Mesenchymal stem cell (in vitro differentiated cells and primary cell): Measurements from ENCODE around the gene RLF.

Source experiments
- DNase-seq: peaks from one replicate; pipeline ENCODE4 v3.0.0-alpha.2; 2013
- H2AFZ ChIP-seq: one replicate; pipeline ENCODE4 v1.6.1; 2013; ENCODE audit warnings: low read depth, mild to moderate bottlenecking, control low read depth, inconsistent platforms, low read length, moderate library complexity
- H2AK5ac ChIP-seq: 2 replicates; pipeline ENCODE4 v1.6.1; 2013; ENCODE audit warnings: low read length, moderate library complexity, mild to moderate bottlenecking, inconsistent platforms; ENCODE audit not compliant: severe bottlenecking
- H2BK120ac ChIP-seq: one replicate; pipeline ENCODE4 v1.6.1; 2013; ENCODE audit warnings: low read depth, mild to moderate bottlenecking, inconsistent platforms, low read length, moderate library complexity
- H2BK12ac ChIP-seq, 2 experiments: one replicate each; pipeline ENCODE4 v1.6.1; 2013; ENCODE audit warnings: inconsistent platforms in 2 of 2, low read length in 2 of 2, mild to moderate bottlenecking in 2 of 2, moderate library complexity in 2 of 2, control low read depth in 1 of 2
- H2BK15ac ChIP-seq: one replicate; pipeline ENCODE4 v1.6.1; 2013; ENCODE audit warnings: mild to moderate bottlenecking, low read depth, inconsistent platforms; ENCODE audit not compliant: poor library complexity, severe bottlenecking
- H2BK5ac ChIP-seq: 2 replicates; pipeline ENCODE4 v1.6.1; 2013; ENCODE audit warnings: low read depth, mild to moderate bottlenecking, low read length, control low read depth, inconsistent platforms; ENCODE audit not compliant: poor library complexity, severe bottlenecking
- H3K14ac ChIP-seq, 2 experiments: one replicate each; pipeline ENCODE4 v1.6.1; 2013; ENCODE audit warnings: inconsistent platforms in 2 of 2, low read length in 2 of 2, control low read depth in 1 of 2, mild to moderate bottlenecking in 1 of 2, moderate library complexity in 1 of 2
- H3K18ac ChIP-seq, 2 experiments: one replicate each; pipeline ENCODE4 v1.6.1; 2013; ENCODE audit warnings: inconsistent platforms in 2 of 2, low read length in 2 of 2, control low read depth in 1 of 2, low read depth in 1 of 2, mild to moderate bottlenecking in 1 of 2
- H3K23ac ChIP-seq, 2 experiments: one replicate each; pipeline ENCODE4 v1.6.1; 2013; ENCODE audit warnings: inconsistent platforms in 2 of 2, low read length in 2 of 2, mild to moderate bottlenecking in 2 of 2, moderate library complexity in 2 of 2, control low read depth in 1 of 2
- H3K27ac ChIP-seq: 2 replicates; pipeline ENCODE4 v1.5.1; 2013; ENCODE audit warnings: mild to moderate bottlenecking, moderate library complexity, low read length, control low read depth, inconsistent platforms; ENCODE audit not compliant: poor library complexity, severe bottlenecking
- H3K27me3 ChIP-seq, 2 experiments: 2 replicates each; pipeline versions ENCODE4 v1.6.1 to v1.7.0; 2013; ENCODE audit warnings: low read length in 2 of 2, mild to moderate bottlenecking in 2 of 2, moderate library complexity in 2 of 2, control low read depth in 1 of 2, inconsistent platforms in 1 of 2; ENCODE audit not compliant: control insufficient read depth in 1 of 2, insufficient read depth in 1 of 2
- H3K36me3 ChIP-seq, 2 experiments: 2 replicates each; pipeline versions ENCODE4 v1.6.1 to v1.7.0; 2013; ENCODE audit warnings: low read length in 2 of 2, control low read depth in 1 of 2, inconsistent platforms in 1 of 2, low read depth in 1 of 2, mild to moderate bottlenecking in 1 of 2; ENCODE audit not compliant: insufficient read depth in 2 of 2, control insufficient read depth in 1 of 2
- H3K4ac ChIP-seq, 2 experiments: one replicate each; pipeline ENCODE4 v1.6.1; 2013; ENCODE audit warnings: inconsistent platforms in 2 of 2, low read length in 2 of 2, mild to moderate bottlenecking in 2 of 2, moderate library complexity in 2 of 2, control low read depth in 1 of 2, low read depth in 1 of 2
- H3K4me1 ChIP-seq: 2 replicates; pipeline ENCODE4 v1.6.1; 2013; ENCODE audit warnings: low read depth, low read length, control low read depth; ENCODE audit not compliant: control insufficient read depth, insufficient read depth
- H3K4me2 ChIP-seq: 2 replicates; pipeline ENCODE4 v1.6.1; 2013; ENCODE audit warnings: low read length, mild to moderate bottlenecking, inconsistent platforms; ENCODE audit not compliant: poor library complexity, severe bottlenecking
- H3K4me3 ChIP-seq, 2 experiments: 2 replicates each; pipeline versions ENCODE4 v1.5.1 to v1.7.0; 2013; ENCODE audit warnings: low read length in 2 of 2, mild to moderate bottlenecking in 2 of 2, control low read depth in 1 of 2, low read depth in 1 of 2; ENCODE audit not compliant: insufficient read depth in 1 of 2
- H3K79me1 ChIP-seq: replicated peaks from 2 replicates; pipeline ENCODE4 v1.6.1; 2013; ENCODE audit warnings: mild to moderate bottlenecking, control low read depth, low read length, inconsistent platforms; ENCODE audit not compliant: poor library complexity, severe bottlenecking
- H3K9ac ChIP-seq: 2 replicates; pipeline ENCODE4 v1.7.0; 2013; ENCODE audit warnings: mild to moderate bottlenecking, low read length, moderate library complexity
- H3K9me3 ChIP-seq: 2 replicates; pipeline ENCODE4 v1.7.0; 2013; ENCODE audit warnings: mild to moderate bottlenecking, low read length; ENCODE audit not compliant: control insufficient read depth
- H4K8ac ChIP-seq: one replicate; pipeline ENCODE4 v1.6.1; 2013; ENCODE audit warnings: inconsistent platforms, mild to moderate bottlenecking, low read length, moderate library complexity
- H4K91ac ChIP-seq: one replicate; pipeline ENCODE4 v1.6.1; 2013; ENCODE audit warnings: mild to moderate bottlenecking, low read length, inconsistent platforms
- WGBS: methylation state at CpG from one replicate; pipeline ENCODE4 v1.1.7; 2013; ENCODE audit warnings: mixed read lengths; 5-methylcytosine and 5-hydroxymethylcytosine counted together

RLF gene

DNA sequence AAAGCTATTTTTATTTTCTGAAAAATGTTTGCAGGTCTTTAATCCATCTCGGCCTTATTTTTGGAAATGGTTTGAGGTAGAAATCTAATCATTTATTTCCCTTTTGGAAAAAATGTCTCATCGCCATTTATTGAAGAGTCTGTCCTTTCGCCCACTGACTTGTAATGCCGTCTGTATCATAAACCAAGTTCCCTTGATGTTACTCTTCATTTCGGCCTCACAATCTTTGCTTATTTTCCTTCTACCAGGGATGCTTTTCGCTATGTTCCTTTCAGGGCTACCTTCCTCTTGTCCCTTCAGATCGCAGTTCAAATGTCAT, 422 bp upstream of the RLF start:
- peaks cover 2% of the 10 kb centered on the region for H3K4me1 ChIP-seq
- H4K8ac ChIP-seq, result peak overlapping the region; percentile 93
- peak overlapping the region; percentile 7 for H2AFZ ChIP-seq
- no peak overlapping the region for H3K23ac ChIP-seq
- H3K9ac ChIP-seq, result peak overlapping the region; percentile 100
- no peak overlapping the region for H2AK5ac ChIP-seq
- H2BK120ac ChIP-seq, result no peak overlapping the region
- H3K4ac ChIP-seq, result peak overlapping the region; percentile 1 to 58
- peaks cover 0 to 11% of the 10 kb centered on the region in 2 experiments for H3K27me3 ChIP-seq
- H3K27ac ChIP-seq, result peak overlapping the region; percentile 12
- no peaks in the 10 kb centered on the region for H3K36me3 ChIP-seq
- WGBS, result 65% methylated on average over 7 of the region's 7 CpGs
- DNase-seq, result no peak
- H4K91ac ChIP-seq, result no peak overlapping the region
- no peak overlapping the region for H2BK5ac ChIP-seq
- H3K18ac ChIP-seq, result peak overlapping the region; percentile 48 to 71
- H2BK12ac ChIP-seq, result no peak overlapping the region
- H3K4me2 ChIP-seq, result peak overlapping the region; percentile 66
- H3K14ac ChIP-seq, result no peak overlapping the region
- H2BK15ac ChIP-seq, result no peak overlapping the region
- no peaks in the 10 kb centered on the region for H3K9me3 ChIP-seq
- peak overlapping the region in 1 of 2 experiments; percentile 82 for H3K4me3 ChIP-seq
- H3K79me1 ChIP-seq, result no peaks in the 10 kb centered on the region

DNA sequence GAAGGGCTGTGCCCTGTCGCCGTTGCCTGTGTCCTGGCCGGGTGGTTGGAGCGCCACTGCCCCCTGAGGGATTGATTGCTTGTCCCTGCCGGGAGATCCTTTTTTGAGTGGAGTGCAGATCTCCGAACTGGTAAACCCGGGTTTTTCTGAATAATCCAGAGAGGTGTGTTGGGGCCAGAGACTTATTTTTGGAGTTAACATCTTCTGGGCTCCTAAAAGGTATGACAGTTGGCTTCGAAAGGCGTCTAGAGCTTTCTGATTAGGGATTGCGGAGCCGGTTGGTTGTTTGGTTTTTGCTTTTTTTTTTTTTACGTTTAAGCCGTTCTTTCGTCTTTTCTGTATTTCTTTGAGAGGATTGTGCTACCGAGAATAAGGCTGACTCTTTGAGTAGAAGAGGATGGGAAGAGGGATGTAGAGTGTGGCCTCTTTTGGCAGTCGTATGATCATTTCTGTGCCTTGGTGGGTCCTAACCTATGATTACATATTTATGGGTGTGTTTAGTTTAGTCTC, 756 bp downstream of the RLF start:
- no peak for DNase-seq
- Histone ChIP-seq H4K91ac (no peak overlapping the region), H2BK5ac (no peak overlapping the region)

DNA sequence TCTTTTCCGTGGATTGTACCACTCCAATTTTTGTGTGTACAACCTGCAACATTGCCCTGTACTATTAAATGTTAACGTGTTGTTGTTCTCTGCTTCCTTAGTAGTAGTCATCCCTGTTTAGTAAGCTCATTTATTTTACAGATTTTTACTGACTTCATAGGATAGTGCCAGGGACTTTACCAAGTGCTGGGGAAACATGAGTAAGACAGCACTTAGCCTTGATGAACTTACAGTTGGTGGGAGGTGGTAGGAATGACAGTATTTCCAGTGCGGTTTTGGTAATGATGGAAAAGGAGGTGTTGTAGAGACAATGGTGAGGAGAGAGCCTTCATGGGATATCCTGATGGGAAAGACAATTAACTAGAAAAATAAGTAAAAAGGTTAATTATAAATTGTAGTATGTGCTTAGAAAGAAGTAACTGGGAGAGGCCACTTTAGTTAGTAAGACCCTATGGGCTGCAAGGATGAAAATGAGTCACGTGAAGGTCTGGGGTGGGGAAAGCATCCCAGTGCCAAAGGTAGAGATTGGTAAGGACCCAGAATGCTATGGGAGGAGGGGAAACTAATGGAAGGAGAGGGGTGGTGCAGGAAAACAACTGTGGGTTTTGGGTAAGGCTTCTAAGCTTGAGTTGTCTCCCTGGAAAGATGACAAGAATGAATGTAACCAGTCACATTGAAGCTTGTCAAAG, 1.7 kb downstream of the RLF start:
- Histone ChIP-seq H3K4ac (no peak overlapping the region), H3K4me3 (peak overlapping the region in 1 of 2 experiments; percentile 82), H3K4me2 (peak overlapping the region; percentile 80), H3K23ac (peak overlapping the region in 1 of 2 experiments; percentile 93), H2BK15ac (no peak overlapping the region), H2AK5ac (no peak overlapping the region), H4K8ac (no peak overlapping the region), H4K91ac (no peak overlapping the region), H3K79me1 (peaks cover 1% of the 10 kb centered on the region), H3K9me3 (no peaks in the 10 kb centered on the region), H3K4me1 (peaks cover 2% of the 10 kb centered on the region), H3K27ac (no peak overlapping the region), H3K14ac (no peak overlapping the region), H3K9ac (peak overlapping the region; percentile 100), H3K18ac (no peak overlapping the region), H2BK5ac (no peak overlapping the region), H3K36me3 (no peaks in the 10 kb centered on the region), H2AFZ (no peak overlapping the region), H2BK120ac (no peak overlapping the region), H3K27me3 (no peaks in the 10 kb centered on the region), H2BK12ac (no peak overlapping the region)
- DNase-seq, result peak; percentile 62
- 54% methylated on average over 2 of the region's 4 CpGs for WGBS

More for the DNA sequence above, 756 bp downstream of the RLF start:
- Histone ChIP-seq H2AFZ (no peak overlapping the region), H3K27ac (no peak overlapping the region), H2BK12ac (no peak overlapping the region), H3K36me3 (no peaks in the 10 kb centered on the region), H2AK5ac (no peak overlapping the region), H3K18ac (peak overlapping the region; percentile 18 to 81), H2BK120ac (no peak overlapping the region), H3K9me3 (no peaks in the 10 kb centered on the region), H3K9ac (peak overlapping the region; percentile 100), H3K23ac (no peak overlapping the region), H3K4ac (peak overlapping the region in 1 of 2 experiments; percentile 37), H3K4me2 (peak overlapping the region; percentile 80), H3K79me1 (no peaks in the 10 kb centered on the region), H3K4me3 (peak overlapping the region; percentile 78 to 82), H4K8ac (no peak overlapping the region), H2BK15ac (peak overlapping the region; percentile 55), H3K14ac (peak overlapping the region in 1 of 2 experiments; percentile 96), H3K4me1 (peaks cover 2% of the 10 kb centered on the region), H3K27me3 (peaks cover 0 to 4% of the 10 kb centered on the region in 2 experiments)
- 3% methylated on average over 16 of the region's 16 CpGs for WGBS

DNA sequence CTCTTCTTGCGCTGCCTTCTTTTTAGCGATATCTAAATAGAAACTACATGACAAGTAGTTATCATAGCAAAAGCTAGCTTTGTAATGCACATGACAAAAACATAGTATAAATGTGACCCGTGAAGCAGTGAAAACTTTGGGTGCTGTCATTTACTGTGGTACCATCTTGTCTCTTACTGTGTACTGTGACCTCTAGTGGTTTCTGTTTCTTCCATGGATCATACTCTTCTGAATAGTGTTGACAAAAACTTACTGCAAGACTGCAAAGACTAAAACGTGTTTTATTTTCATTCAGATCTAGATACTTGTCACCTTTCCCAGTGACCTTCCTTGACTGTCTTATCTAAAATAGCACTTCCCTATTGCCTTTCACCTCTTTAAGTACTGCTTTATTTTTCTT, 6.1 kb downstream of the RLF start:
- no peak overlapping the region for H2BK15ac ChIP-seq

More for the DNA sequence above, 6.1 kb downstream of the RLF start:
- Histone ChIP-seq H3K4me3 (no peak overlapping the region), H3K14ac (no peak overlapping the region), H4K91ac (no peak overlapping the region), H3K23ac (no peak overlapping the region), H2BK120ac (no peak overlapping the region), H3K18ac (no peak overlapping the region), H3K36me3 (no peaks in the 10 kb centered on the region), H2BK12ac (no peak overlapping the region), H3K4ac (no peak overlapping the region), H4K8ac (no peak overlapping the region), H3K27ac (no peak overlapping the region), H3K79me1 (peaks cover 3% of the 10 kb centered on the region), H3K9ac (no peak overlapping the region), H2AK5ac (no peak overlapping the region), H2BK5ac (no peak overlapping the region), H3K4me2 (no peak overlapping the region), H3K9me3 (no peaks in the 10 kb centered on the region), H3K4me1 (peaks cover 2% of the 10 kb centered on the region), H2AFZ (no peak overlapping the region), H3K27me3 (no peaks in the 10 kb centered on the region)
- DNase-seq, result no peak
- 99% methylated on average over 2 of the region's 4 CpGs for WGBS
